OCI-LY3 (cell line): ENCODE results near the gene LRRC4C.

ENCODE experiments used
- H2AFZ ChIP-seq: fragments of 200-600, 300-600 bp; shearing (Covaris generic); 2 replicates; pipeline ENCODE4 v1.6.0; 2014; ENCODE audit warnings: antibody characterized with exemption, low read depth, low read length
- H3K27ac ChIP-seq: fragments of 200-600, 300-600 bp; sonication (generic); 2 replicates; pipeline ENCODE4 v1.5.1; 2014; ENCODE audit warnings: mild to moderate bottlenecking, low read length, moderate library complexity, mixed read lengths
- H3K27me3 ChIP-seq: fragments of 200-600, 300-600 bp; sonication (generic); 2 replicates; pipeline ENCODE4 v1.6.1; 2014; ENCODE audit warnings: low read depth, low read length, mixed read lengths
- H3K36me3 ChIP-seq: fragments of 200-600, 300-600 bp; sonication (generic); replicated peaks from 2 replicates; pipeline ENCODE3; 2014; ENCODE audit warnings: low read depth, low read length, mixed read lengths
- H3K4me1 ChIP-seq: fragments of 300-600, 200-600 bp; sonication (generic); 2 replicates; pipeline ENCODE4 v1.6.1; 2014; ENCODE audit warnings: low read length, mixed read lengths
- H3K4me2 ChIP-seq: fragments of 200-600, 300-600 bp; sonication (generic); 2 replicates; pipeline ENCODE4 v1.6.1; 2014; ENCODE audit warnings: low read length, mixed read lengths
- H3K4me3 ChIP-seq: fragments of 300-600, 200-600 bp; sonication (generic); 2 replicates; pipeline ENCODE4 v1.5.1; 2014; ENCODE audit warnings: antibody characterized with exemption, mild to moderate bottlenecking, low read length, moderate library complexity
- H3K79me2 ChIP-seq: fragments of 300-600, 200-600 bp; shearing (Covaris generic); 2 replicates; pipeline ENCODE4 v1.6.1; 2014; ENCODE audit warnings: mild to moderate bottlenecking, low read length, mixed read lengths
- H3K9ac ChIP-seq: fragments of 300-600, 200-600 bp; shearing (Covaris generic); 2 replicates; pipeline ENCODE4 v1.6.0; 2014; ENCODE audit warnings: mild to moderate bottlenecking, low read length, moderate library complexity
- H3K9me3 ChIP-seq: fragments of 200-600, 300-600 bp; shearing (Covaris generic); 2 replicates; pipeline ENCODE4 v1.6.1; 2014; ENCODE audit warnings: low read length, mixed read lengths; ENCODE audit not compliant: insufficient read depth
- H4K20me1 ChIP-seq: fragments of 200-600, 300-600 bp; sonication (generic); 2 replicates; pipeline ENCODE4 v1.6.1; 2016; ENCODE audit warnings: low read length, mixed read lengths; ENCODE audit not compliant: insufficient read depth
- EZH2phosphoT487 ChIP-seq: fragments of 200-600 bp; shearing (Covaris generic); IDR thresholded peaks from 2 replicates; pipeline ENCODE4 v1.6.1; 2018; ENCODE audit warnings: antibody characterized with exemption, mixed run types, low read depth
- TF ChIP-seq, protein P1 (sequence below): fragments of 200-600, 300-600 bp; sonication (generic); IDR thresholded peaks from 2 replicates; pipeline ENCODE4 v1.5.1; 2014; ENCODE audit warnings: antibody characterized with exemption, low read length, low read depth

Gene LRRC4C

GRCh38 chr11:40885250-40885954 lies 574.0 kb downstream of the LRRC4C start:
- Histone ChIP-seq H4K20me1 (no peaks in the 10 kb centered on the region), H3K4me3 (no peak overlapping the region), H3K4me1 (no peaks in the 10 kb centered on the region), H3K9me3 (no peaks in the 10 kb centered on the region), H3K4me2 (no peak overlapping the region), H3K27me3 (no peaks in the 10 kb centered on the region), H2AFZ (no peak overlapping the region), H3K79me2 (no peaks in the 10 kb centered on the region), H3K9ac (no peak overlapping the region), H3K27ac (no peak overlapping the region), H3K36me3 (no peaks in the 10 kb centered on the region)
- TF ChIP-seq EZH2phosphoT487 = no peak
- TF ChIP-seq, protein P1, sequence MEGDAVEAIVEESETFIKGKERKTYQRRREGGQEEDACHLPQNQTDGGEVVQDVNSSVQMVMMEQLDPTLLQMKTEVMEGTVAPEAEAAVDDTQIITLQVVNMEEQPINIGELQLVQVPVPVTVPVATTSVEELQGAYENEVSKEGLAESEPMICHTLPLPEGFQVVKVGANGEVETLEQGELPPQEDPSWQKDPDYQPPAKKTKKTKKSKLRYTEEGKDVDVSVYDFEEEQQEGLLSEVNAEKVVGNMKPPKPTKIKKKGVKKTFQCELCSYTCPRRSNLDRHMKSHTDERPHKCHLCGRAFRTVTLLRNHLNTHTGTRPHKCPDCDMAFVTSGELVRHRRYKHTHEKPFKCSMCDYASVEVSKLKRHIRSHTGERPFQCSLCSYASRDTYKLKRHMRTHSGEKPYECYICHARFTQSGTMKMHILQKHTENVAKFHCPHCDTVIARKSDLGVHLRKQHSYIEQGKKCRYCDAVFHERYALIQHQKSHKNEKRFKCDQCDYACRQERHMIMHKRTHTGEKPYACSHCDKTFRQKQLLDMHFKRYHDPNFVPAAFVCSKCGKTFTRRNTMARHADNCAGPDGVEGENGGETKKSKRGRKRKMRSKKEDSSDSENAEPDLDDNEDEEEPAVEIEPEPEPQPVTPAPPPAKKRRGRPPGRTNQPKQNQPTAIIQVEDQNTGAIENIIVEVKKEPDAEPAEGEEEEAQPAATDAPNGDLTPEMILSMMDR = no peak

DNA sequence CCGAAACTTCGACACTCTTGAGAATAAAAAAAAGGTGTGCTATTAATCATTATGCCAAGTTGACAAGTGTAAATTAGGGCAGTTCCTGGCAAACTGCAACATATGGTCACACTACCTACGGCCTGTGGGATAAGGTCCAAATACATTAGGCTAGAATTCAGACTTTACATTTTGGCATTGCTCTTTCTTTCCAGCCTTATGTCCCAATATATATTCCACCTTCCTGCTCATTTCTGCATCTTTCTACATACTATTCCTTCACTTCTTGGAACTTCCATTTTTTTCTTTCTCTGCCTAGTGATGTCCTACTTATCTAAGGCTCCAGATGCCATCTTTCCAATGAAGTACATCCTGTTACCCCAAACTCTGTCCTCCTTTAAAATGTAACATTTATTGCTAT lies 577.2 kb downstream of the LRRC4C start:
- Histone ChIP-seq H3K79me2 (no peaks in the 10 kb centered on the region), H3K4me3 (no peak overlapping the region), H2AFZ (no peak overlapping the region), H3K9ac (no peak overlapping the region), H3K4me2 (no peak overlapping the region), H3K9me3 (no peaks in the 10 kb centered on the region), H3K4me1 (no peaks in the 10 kb centered on the region), H3K27ac (no peak overlapping the region), H4K20me1 (no peaks in the 10 kb centered on the region), H3K27me3 (no peaks in the 10 kb centered on the region), H3K36me3 (no peaks in the 10 kb centered on the region)
- TF ChIP-seq, protein P1 = no peak
- TF ChIP-seq EZH2phosphoT487 = no peak

GRCh38 chr11:40879911-40880310 lies 579.5 kb downstream of the LRRC4C start:
- Histone ChIP-seq H2AFZ (no peak overlapping the region), H3K4me3 (no peak overlapping the region), H3K4me1 (no peaks in the 10 kb centered on the region), H4K20me1 (no peaks in the 10 kb centered on the region), H3K27me3 (no peaks in the 10 kb centered on the region), H3K9me3 (no peaks in the 10 kb centered on the region), H3K79me2 (no peaks in the 10 kb centered on the region), H3K36me3 (no peaks in the 10 kb centered on the region), H3K4me2 (no peak overlapping the region), H3K9ac (no peak overlapping the region), H3K27ac (no peak overlapping the region)
- TF ChIP-seq EZH2phosphoT487 = no peak
- TF ChIP-seq, protein P1 = no peak

DNA sequence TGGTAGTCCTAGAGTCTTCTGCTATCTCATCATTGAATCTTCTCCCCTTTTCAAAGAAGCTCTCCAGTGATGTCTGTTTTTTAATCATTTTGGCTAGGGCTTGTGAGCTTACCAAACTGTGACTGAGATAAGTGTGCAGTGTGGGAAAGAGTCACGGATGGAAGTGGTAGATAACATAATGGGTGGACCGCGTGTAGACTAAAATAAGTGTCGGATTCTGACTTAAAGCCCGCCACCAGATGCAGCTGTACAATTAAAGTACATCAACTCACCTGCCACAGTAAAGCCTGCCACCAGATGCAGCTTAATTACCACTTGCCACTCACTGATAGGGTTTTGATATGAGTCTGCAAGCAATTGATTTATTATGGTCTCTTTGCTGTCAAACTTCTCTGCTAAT lies 581.5 kb downstream of the LRRC4C start:
- H3K79me2 ChIP-seq = no peaks in the 10 kb centered on the region
- H3K9me3 ChIP-seq = no peaks in the 10 kb centered on the region
- H2AFZ ChIP-seq = no peak overlapping the region

More for the DNA sequence above, 581.5 kb downstream of the LRRC4C start:
- H4K20me1 ChIP-seq = no peaks in the 10 kb centered on the region
- H3K4me1 ChIP-seq = no peaks in the 10 kb centered on the region
- TF ChIP-seq, protein P1 = no peak
- TF ChIP-seq EZH2phosphoT487 = no peak
- H3K4me3 ChIP-seq = no peak overlapping the region
- H3K9ac ChIP-seq = no peak overlapping the region
- no peak overlapping the region for H3K4me2 ChIP-seq
- no peaks in the 10 kb centered on the region for H3K27me3 ChIP-seq
- H3K27ac ChIP-seq = no peak overlapping the region
- H3K36me3 ChIP-seq = no peaks in the 10 kb centered on the region
